GM12864 (cell line): Measurements from ENCODE around the gene EN1.

Source experiments
- DNase-seq: peaks from one replicate; pipeline ENCODE4 v3.0.0-alpha.2; 2011; ENCODE audit warnings: low read depth
- H3K4me3 ChIP-seq: 2 replicates; pipeline ENCODE4 v1.5.1; 2011; ENCODE audit warnings: mild to moderate bottlenecking, low read depth, low read length, control low read depth
- TF ChIP-seq, protein P1 (sequence below): IDR thresholded peaks from 2 replicates; pipeline ENCODE4 v1.5.1; 2011; ENCODE audit warnings: low read depth, mild to moderate bottlenecking, moderate library complexity, low read length, control low read depth, inconsistent platforms; ENCODE audit errors: missing control alignments

The EN1 gene

DNA sequence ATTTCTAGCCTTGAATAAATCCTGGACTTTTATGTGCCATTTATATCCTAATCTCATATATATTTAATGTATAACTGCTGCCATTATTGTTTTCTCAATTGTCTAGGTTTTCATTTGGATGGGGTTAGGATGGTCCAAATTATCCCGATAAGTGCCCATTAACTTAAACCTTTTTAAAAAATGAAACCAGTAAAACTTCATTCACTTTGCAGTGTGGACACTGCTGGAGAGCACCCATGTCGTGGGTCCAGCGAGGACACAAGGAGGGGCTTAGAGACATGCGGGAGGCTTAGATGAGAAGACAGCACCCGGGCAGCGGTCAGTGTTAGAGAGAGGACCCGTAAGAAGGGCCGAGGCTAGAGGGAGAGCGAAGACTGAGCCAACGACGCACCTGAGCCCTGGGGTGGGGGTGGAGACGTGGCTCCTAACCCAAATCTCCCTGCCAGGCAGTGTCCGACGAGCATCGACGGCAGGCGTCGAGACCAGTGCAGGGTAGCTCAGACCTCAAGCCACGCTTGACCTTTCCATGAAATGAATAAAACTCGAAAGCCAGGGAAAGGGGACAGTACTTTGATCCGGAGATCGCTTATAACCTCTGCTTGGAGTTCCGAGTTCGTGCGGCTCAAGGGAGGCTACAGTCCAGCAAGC is 9.0 kb upstream of the EN1 start:
- no peak overlapping the region for H3K4me3 ChIP-seq
- DNase-seq, result no peak
- TF ChIP-seq, protein P1, sequence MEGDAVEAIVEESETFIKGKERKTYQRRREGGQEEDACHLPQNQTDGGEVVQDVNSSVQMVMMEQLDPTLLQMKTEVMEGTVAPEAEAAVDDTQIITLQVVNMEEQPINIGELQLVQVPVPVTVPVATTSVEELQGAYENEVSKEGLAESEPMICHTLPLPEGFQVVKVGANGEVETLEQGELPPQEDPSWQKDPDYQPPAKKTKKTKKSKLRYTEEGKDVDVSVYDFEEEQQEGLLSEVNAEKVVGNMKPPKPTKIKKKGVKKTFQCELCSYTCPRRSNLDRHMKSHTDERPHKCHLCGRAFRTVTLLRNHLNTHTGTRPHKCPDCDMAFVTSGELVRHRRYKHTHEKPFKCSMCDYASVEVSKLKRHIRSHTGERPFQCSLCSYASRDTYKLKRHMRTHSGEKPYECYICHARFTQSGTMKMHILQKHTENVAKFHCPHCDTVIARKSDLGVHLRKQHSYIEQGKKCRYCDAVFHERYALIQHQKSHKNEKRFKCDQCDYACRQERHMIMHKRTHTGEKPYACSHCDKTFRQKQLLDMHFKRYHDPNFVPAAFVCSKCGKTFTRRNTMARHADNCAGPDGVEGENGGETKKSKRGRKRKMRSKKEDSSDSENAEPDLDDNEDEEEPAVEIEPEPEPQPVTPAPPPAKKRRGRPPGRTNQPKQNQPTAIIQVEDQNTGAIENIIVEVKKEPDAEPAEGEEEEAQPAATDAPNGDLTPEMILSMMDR, result no peak

GRCh38 chr2:118855451-118856279 is 8.2 kb upstream of the EN1 start:
- DNase-seq, result no peak
- TF ChIP-seq, protein P1, result peak; percentile 80
- H3K4me3 ChIP-seq, result peak overlapping the region; percentile 24; the same call in 1 of the 2 replicates

GRCh38 chr2:118854507-118855345 is 7.3 kb upstream of the EN1 start:
- H3K4me3 ChIP-seq, result no peak overlapping the region
- no peak for DNase-seq
- TF ChIP-seq, protein P1, result no peak

DNA sequence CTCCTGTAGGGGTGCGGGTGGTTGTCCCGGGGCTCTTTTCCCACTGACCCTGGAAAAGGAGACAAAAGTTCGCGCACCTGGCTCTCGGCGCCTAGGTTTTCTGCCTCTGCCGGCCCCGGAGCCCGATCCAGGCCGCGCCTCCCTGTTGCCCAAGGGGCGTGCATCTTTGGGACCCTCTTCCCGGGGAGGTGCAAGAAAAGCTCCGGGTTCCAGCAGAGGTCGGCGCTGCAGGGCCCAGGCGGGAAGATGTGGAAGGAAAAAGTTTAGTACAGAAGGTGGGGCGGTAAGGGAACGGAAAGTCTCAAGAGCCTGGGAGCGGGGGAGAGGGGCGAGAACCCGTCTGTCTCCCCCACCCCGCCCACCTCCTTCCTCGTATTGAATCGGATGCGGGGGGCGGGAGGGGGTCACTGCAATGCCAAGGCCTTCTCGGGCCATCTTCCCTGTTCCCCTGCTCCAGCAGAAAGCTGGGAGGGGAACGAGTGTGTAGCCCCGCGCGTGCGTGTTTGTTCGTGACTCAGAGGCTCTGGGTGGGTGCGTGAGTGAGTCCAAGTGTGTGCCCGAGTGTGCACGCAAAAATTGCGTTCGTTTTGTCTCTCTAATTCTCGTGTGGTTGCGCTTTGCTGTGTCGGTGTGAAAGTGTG is 6.3 kb upstream of the EN1 start:
- H3K4me3 ChIP-seq, result no peak overlapping the region
- TF ChIP-seq, protein P1, result no peak
- DNase-seq, result no peak

GRCh38 chr2:118853129-118853640 is 5.7 kb upstream of the EN1 start:
- TF ChIP-seq, protein P1, result no peak
- H3K4me3 ChIP-seq, result no peak overlapping the region
- DNase-seq, result no peak

DNA sequence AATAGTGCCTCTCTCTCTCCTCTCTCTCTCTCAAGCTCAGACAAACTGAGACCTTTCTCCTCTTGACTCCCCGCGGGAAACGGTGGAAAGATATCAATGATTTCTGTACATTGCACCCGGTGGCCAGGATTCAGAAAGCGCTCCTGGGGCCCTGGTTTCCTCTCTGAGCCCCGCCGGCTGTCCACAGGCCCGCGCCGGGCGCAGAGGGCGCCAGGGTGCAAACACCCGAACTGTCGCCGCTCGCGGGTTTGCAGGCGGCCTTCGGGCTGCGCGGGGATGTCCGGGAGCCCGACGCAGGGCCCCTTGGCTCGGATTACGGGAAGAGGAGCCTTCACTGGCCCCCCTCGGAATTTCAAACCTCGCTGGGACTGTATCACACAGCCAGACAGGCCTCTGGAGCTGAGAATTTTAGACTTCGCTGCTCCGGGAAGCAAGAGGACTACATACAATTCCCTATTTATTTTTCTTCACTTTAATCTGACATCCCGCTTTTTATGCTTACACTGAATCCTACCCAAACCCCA is 5.2 kb upstream of the EN1 start:
- H3K4me3 ChIP-seq, result no peak overlapping the region
- no peak for DNase-seq
- TF ChIP-seq, protein P1, result no peak
